Right lobe of liver (tissue), 6 donors: ENCODE measurements around the gene ACAD10. TPM values are rescaled to one million over a fixed set of nuclear protein-coding genes. Genes with fewer than 3 reads are reported as not detected.

Experiments used
- ATAC-seq, 4 donors: fragments of 200-7000 bp; cut with Tn5 transposase; one replicate each; pipeline ENCODE4 v1.9.1; 2020; ENCODE audit warnings: mild to moderate bottlenecking in 4 of 4, moderate library complexity in 4 of 4
- DNase-seq, 3 donors: peaks; one replicate each; pipeline ENCODE4 v3.0.0-alpha.2; 2020
- H3K27ac ChIP-seq, 3 donors: fragments of 200-600 bp; one replicate each; pipeline ENCODE4 v1.8.0; 2022
- H3K27me3 ChIP-seq, 2 donors: fragments of 200-600 bp; one replicate each; pipeline ENCODE4 v1.8.0; 2022
- H3K36me3 ChIP-seq, 4 donors: fragments of 200-600 bp; sonication (generic) in 1 of 4; one replicate each; pipeline versions ENCODE4 v1.5.1 to v1.8.0; 2017 to 2022; ENCODE audit warnings: control low read depth in 1 of 4
- H3K4me1 ChIP-seq, 4 donors: fragments of 200-600 bp; sonication (generic) in 1 of 4; one replicate each; pipeline versions ENCODE4 v1.5.1 to v1.8.0; 2017 to 2022; ENCODE audit warnings: control low read depth in 1 of 4
- H3K4me3 ChIP-seq, 3 donors: fragments of 200-600 bp; one replicate each; pipeline ENCODE4 v1.8.0; 2022
- H3K9me3 ChIP-seq, 4 donors: fragments of 200-600 bp; sonication (generic) in 1 of 4; one replicate each; pipeline versions ENCODE4 v1.5.1 to v1.8.0; 2017 to 2022; ENCODE audit warnings: control low read depth in 1 of 4
- CTCF ChIP-seq, 4 donors: fragments of 200-600 bp in 3 of 4; fragments of 450-650 bp in 1 of 4; IDR thresholded peaks; one replicate each; pipeline versions ENCODE4 v1.5.1 to v1.8.0; 2016 to 2022; ENCODE audit warnings: antibody characterized with exemption in 4 of 4, mild to moderate bottlenecking in 2 of 4
- POLR2A ChIP-seq: fragments of 450-650 bp; IDR thresholded peaks from one replicate; pipeline ENCODE4 v1.6.1; 2017; ENCODE audit warnings: antibody characterized with exemption, mild to moderate bottlenecking
- WGBS: methylation state at CpG from one replicate; pipeline ENCODE4 v1.1.6; 2018; ENCODE audit warnings: low coverage, low lambda C conversion rate; ENCODE audit not compliant: insufficient coverage; ENCODE audit errors: missing lambda C conversion rate; 5-methylcytosine and 5-hydroxymethylcytosine counted together
- intact Hi-C, 2 donors: fragments of 100-400 bp; cut with DNase I; formaldehyde crosslinking; loops; one replicate each; pipeline versions ENCODE4 v1.11.2 to v1.14.1; 2022
- total RNA-seq, 6 experiments: library from RNA; depleted of rRNA in 2 of 6; stranded (reverse); fragments of >200 nt in 2 of 6; fragmentation: NEBNext Ultra II Directional in 3 of 6; extraction: Animal tissue kit (Norgen Biotek cat#: 25700) in 3 of 6; gene quantifications; one replicate each; pipeline versions ENCODE4 v1.1.0 to v1.2.4, GENCODE V29; 2016 to 2023
- donor health status: DM: no; HTN: yes; CAD: no.
- donor health status: DM: no; HTN: no; CAD: no.
- donor health status: DM: no; HTN: no; CAD: no.
- donor health status: DM: no; HTN: yes; CAD: no.
- donor health status: DM: no; HTN: yes; CAD: no.

Gene ACAD10
- total RNA-seq, 6 experiments from 2014 or later: 24.7 to 41.7 (median 26.8) TPM

GRCh38 chr12:111789779-111790178 is 103.9 kb downstream of the ACAD10 start:
- peaks cover 0 to 72% (median 32%) of the 10 kb centered on the region in 4 donors for H3K4me1 ChIP-seq
- H3K9me3 ChIP-seq: no peaks in the 10 kb centered on the region
- WGBS: 61% methylated on average over 4 of the region's 11 CpGs
- H3K4me3 ChIP-seq: no peak overlapping the region
- H3K27ac ChIP-seq: peak overlapping the region in 1 of 3 donors; percentile 85
- TF ChIP-seq CTCF (IDR thresholded peaks at IDR 0.05): no peak
- TF ChIP-seq POLR2A: no peak
- H3K36me3 ChIP-seq: peaks cover 5 to 69% (median 36%) of the 10 kb centered on the region in 4 donors
- intact Hi-C loops: no loop called here
- H3K27me3 ChIP-seq: no peaks in the 10 kb centered on the region
- DNase-seq: no peak
- ATAC-seq: no peak

DNA sequence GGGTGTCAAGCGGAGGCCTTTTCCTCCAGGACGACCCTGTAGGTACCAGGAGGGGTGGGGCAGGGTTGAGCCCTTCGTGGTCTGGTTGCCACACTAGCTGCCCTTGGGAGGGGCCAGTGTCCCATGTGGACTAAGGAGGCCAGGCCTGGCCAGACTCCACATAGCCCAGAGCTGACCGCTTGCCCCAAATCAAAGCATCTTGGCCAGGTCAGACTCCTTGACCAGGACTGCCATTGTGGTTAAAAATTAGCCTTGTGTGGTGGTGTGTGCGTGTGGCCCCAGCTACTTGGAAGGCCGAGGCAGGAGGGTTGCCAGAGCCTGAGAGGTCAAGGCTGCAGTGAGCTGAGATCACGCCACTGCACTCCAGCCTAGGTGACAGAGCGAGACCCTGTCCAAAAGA is 105.7 kb downstream of the ACAD10 start:
- WGBS: 24% methylated on average over 3 of the region's 8 CpGs
- DNase-seq: peak; percentile 82 to 94 (median 91)
- no peaks in the 10 kb centered on the region for H3K9me3 ChIP-seq
- peaks cover 0 to 56% (median 24%) of the 10 kb centered on the region in 4 donors for H3K4me1 ChIP-seq
- ATAC-seq: peak; percentile 50 to 64 (median 56)
- intact Hi-C loops: no loop called here
- TF ChIP-seq POLR2A (no peak), CTCF (IDR thresholded peaks at IDR 0.05) (no peak)
- H3K36me3 ChIP-seq: peaks cover 5 to 73% (median 40%) of the 10 kb centered on the region in 4 donors
- peak overlapping the region; percentile 56 to 85 (median 73) for H3K27ac ChIP-seq
- H3K27me3 ChIP-seq: no peaks in the 10 kb centered on the region
- no peak overlapping the region for H3K4me3 ChIP-seq

- no peak overlapping the region for H3K4me3 ChIP-seq
- H3K27me3 ChIP-seq: no peaks in the 10 kb centered on the region
- ATAC-seq: peak; percentile 53 to 72 (median 68)
- DNase-seq: peak; percentile 87 to 89 (median 88)
- H3K27ac ChIP-seq: peak overlapping the region; percentile 56 to 85 (median 73)
- 18% methylated on average over 8 of the region's 27 CpGs for WGBS
- intact Hi-C loops: no loop called here
- peaks cover 5 to 80% (median 44%) of the 10 kb centered on the region in 4 donors for H3K36me3 ChIP-seq
- H3K9me3 ChIP-seq: no peaks in the 10 kb centered on the region
- TF ChIP-seq CTCF (IDR thresholded peaks at IDR 0.05) (no peak), POLR2A (no peak)
- H3K4me1 ChIP-seq: peaks cover 0 to 48% (median 20%) of the 10 kb centered on the region in 4 donors
Measured at GRCh38 chr12:111792155-111792855, 106.5 kb downstream of the ACAD10 start.

DNA sequence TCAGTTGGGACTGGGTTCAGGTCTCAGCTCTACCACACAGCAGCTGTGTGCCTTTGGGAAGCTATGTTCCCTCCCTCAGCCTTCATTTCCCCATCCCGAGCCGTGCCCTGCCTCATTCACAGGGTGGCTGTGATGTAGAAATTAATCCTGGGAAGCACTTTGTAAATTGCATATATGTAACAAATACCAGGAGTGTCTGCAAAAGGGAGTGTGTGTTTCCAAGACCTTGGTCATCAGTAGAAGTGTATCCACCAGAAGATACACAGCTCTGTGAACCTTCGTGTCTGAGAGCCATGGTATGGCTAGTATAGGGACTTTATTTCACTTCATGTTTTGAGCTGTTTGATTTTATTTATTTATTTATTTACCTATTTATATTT is 107.0 kb downstream of the ACAD10 start:
- Histone ChIP-seq H3K4me1 (peaks cover 0 to 45% (median 20%) of the 10 kb centered on the region in 4 donors), H3K27me3 (no peaks in the 10 kb centered on the region), H3K9me3 (no peaks in the 10 kb centered on the region), H3K4me3 (no peak overlapping the region), H3K27ac (peak overlapping the region; percentile 56 to 85 (median 73)), H3K36me3 (peaks cover 5 to 85% (median 47%) of the 10 kb centered on the region in 4 donors)
- intact Hi-C loops: no loop called here
- WGBS: 56% methylated on average over 3 of the region's 3 CpGs
- DNase-seq (no peak), ATAC-seq (no peak)
- TF ChIP-seq CTCF (IDR thresholded peaks at IDR 0.05) (no peak), POLR2A (no peak)
